ENCODE results near the gene FOXN3.

- no peak for TF ChIP-seq CTCF (optimal IDR thresholded peaks at IDR 0.05 in 1 of 3, IDR thresholded peaks at IDR 0.05 in 1 of 3, conservative IDR thresholded peaks at IDR 0.05 in 1 of 3; ENCODE audit: extremely low read depth in 1 of 3, insufficient read depth in 2 of 3, low read length in 3 of 3)
- TF ChIP-seq EZH2 (IDR thresholded peaks at IDR 0.05; ENCODE audit: low read length), result no peak
Observed at GRCh38 chr14:89163031-89163636, 253.9 kb downstream of the FOXN3 start.
